IMR-90 (cell line): Measurements from ENCODE around the gene HEPACAM. TPM values are rescaled to one million over a fixed set of nuclear protein-coding genes. Genes with fewer than 3 reads are reported as not detected.

ENCODE experiments used
- ATAC-seq: fragments of 200-7000 bp; cut with Tn5 transposase; 2 replicates; pipeline ENCODE4 v1.9.1; 2020; ENCODE audit warnings: low read depth, mild to moderate bottlenecking, moderate library complexity
- BruUV-seq: library from RNA; stranded (reverse); fragments of 400-500 nt; replicated peaks from 2 replicates; lab custom pipeline; 2021; lab: Mats Ljungman, UMichigan
- CTCF ChIA-PET: fragments of 300-600 bp; formaldehyde crosslinking; extraction: SDS; loops from one replicate; lab custom pipeline; 2021; ENCODE audit warnings: antibody characterized with exemption; lab: Yijun Ruan, JAX
- POLR2A ChIA-PET: fragments of 300-600 bp; sonication (Branson Sonifier 250); formaldehyde crosslinking; loops from one replicate; lab custom pipeline; 2022; ENCODE audit warnings: antibody characterized with exemption; ENCODE audit not compliant: unreplicated experiment; lab: Charles Lee
- DNase-seq: peaks from one replicate; pipeline ENCODE4 v3.0.0; 2013
- H2AFZ ChIP-seq: replicated peaks from 2 replicates; pipeline ENCODE3; 2013; ENCODE audit warnings: low read length, mild to moderate bottlenecking; ENCODE audit not compliant: poor library complexity
- H2AK5ac ChIP-seq: 2 replicates; pipeline ENCODE4 v1.6.1; 2013; ENCODE audit warnings: low read depth, low read length, inconsistent platforms
- H2AK9ac ChIP-seq: replicated peaks from 2 replicates; pipeline ENCODE3; 2013; ENCODE audit warnings: mild to moderate bottlenecking, low read depth, low read length, moderate library complexity; ENCODE audit not compliant: poor library complexity
- H2BK120ac ChIP-seq: 2 replicates; pipeline ENCODE4 v1.6.1; 2013; ENCODE audit warnings: low read depth, low read length, inconsistent platforms
- H2BK15ac ChIP-seq: 3 replicates; pipeline ENCODE4 v1.6.1; 2013; ENCODE audit warnings: low read depth, low read length, inconsistent platforms
- H2BK20ac ChIP-seq: 2 replicates; pipeline ENCODE4 v1.6.1; 2013; ENCODE audit warnings: low read depth, mild to moderate bottlenecking, inconsistent platforms, low read length, moderate library complexity
- H2BK5ac ChIP-seq: 2 replicates; pipeline ENCODE4 v1.6.1; 2013; ENCODE audit warnings: mild to moderate bottlenecking, low read depth, low read length, inconsistent platforms; ENCODE audit not compliant: poor library complexity, severe bottlenecking
- H3K14ac ChIP-seq: replicated peaks from 2 replicates; pipeline ENCODE4 v1.6.1; 2013; ENCODE audit warnings: low read depth, low read length, inconsistent platforms
- H3K18ac ChIP-seq: 2 replicates; pipeline ENCODE4 v1.6.1; 2013; ENCODE audit warnings: low read depth, low read length, control low read depth
- H3K23ac ChIP-seq: 2 replicates; pipeline ENCODE4 v1.6.1; 2013; ENCODE audit warnings: low read depth, low read length, inconsistent platforms
- H3K27ac ChIP-seq: 2 replicates; pipeline ENCODE4 v1.5.1; 2013; ENCODE audit warnings: mild to moderate bottlenecking, control low read depth, low read length; ENCODE audit not compliant: insufficient read depth
- H3K27me3 ChIP-seq: 2 replicates; pipeline ENCODE4 v1.6.1; 2013; ENCODE audit warnings: low read length; ENCODE audit not compliant: control insufficient read depth, insufficient read depth
- H3K36me3 ChIP-seq: 2 replicates; pipeline ENCODE4 v1.6.1; 2013; ENCODE audit warnings: low read length, mixed read lengths; ENCODE audit not compliant: control insufficient read depth, insufficient read depth
- H3K4ac ChIP-seq: 2 replicates; pipeline ENCODE4 v1.6.1; 2013; ENCODE audit warnings: low read depth, low read length, inconsistent platforms
- H3K4me1 ChIP-seq: 2 replicates; pipeline ENCODE4 v1.6.1; 2013; ENCODE audit warnings: low read length, mixed read lengths; ENCODE audit not compliant: control insufficient read depth, insufficient read depth
- H3K4me2 ChIP-seq: 2 replicates; pipeline ENCODE4 v1.6.1; 2013; ENCODE audit warnings: low read depth, mild to moderate bottlenecking, control low read depth, low read length, moderate library complexity
- H3K4me3 ChIP-seq: 2 replicates; pipeline ENCODE4 v1.5.1; 2013; ENCODE audit warnings: low read depth, mild to moderate bottlenecking, control low read depth, low read length, moderate library complexity; ENCODE audit not compliant: insufficient read depth
- H3K56ac ChIP-seq: 2 replicates; pipeline ENCODE4 v1.6.1; 2013; ENCODE audit warnings: low read length, inconsistent platforms; ENCODE audit not compliant: insufficient read depth; ENCODE audit errors: extremely low read depth
- H3K79me1 ChIP-seq, 2 experiments: 2 replicates each; pipeline ENCODE4 v1.6.1; 2013; ENCODE audit warnings: low read length in 2 of 2, inconsistent platforms in 1 of 2, low read depth in 1 of 2
- H3K9ac ChIP-seq: 2 replicates; pipeline ENCODE4 v1.6.1; 2013; ENCODE audit warnings: low read depth, low read length, control low read depth
- H3K9me1 ChIP-seq: 2 replicates; pipeline ENCODE4 v1.6.1; 2013; ENCODE audit warnings: low read length, inconsistent platforms; ENCODE audit not compliant: insufficient read depth
- H3K9me3 ChIP-seq: 2 replicates; pipeline ENCODE4 v1.6.1; 2013; ENCODE audit warnings: low read length; ENCODE audit not compliant: control insufficient read depth, insufficient read depth
- H4K20me1 ChIP-seq: 2 replicates; pipeline ENCODE4 v1.6.1; 2013; ENCODE audit warnings: low read length, inconsistent platforms; ENCODE audit not compliant: insufficient read depth
- H4K5ac ChIP-seq: 2 replicates; pipeline ENCODE4 v1.6.1; 2013; ENCODE audit warnings: mild to moderate bottlenecking, low read depth, low read length, control low read depth
- H4K8ac ChIP-seq, 2 experiments: 2 replicates each; pipeline ENCODE4 v1.6.1; 2013; ENCODE audit warnings: low read depth in 2 of 2, low read length in 2 of 2, control low read depth in 1 of 2, inconsistent platforms in 1 of 2
- H4K91ac ChIP-seq: 2 replicates; pipeline ENCODE4 v1.6.1; 2013; ENCODE audit warnings: low read depth, low read length, inconsistent platforms; ENCODE audit not compliant: insufficient read depth
- BHLHE40 ChIP-seq: fragments of 150-350 bp; IDR thresholded peaks from 2 replicates; pipeline ENCODE4 v1.6.1; 2016; ENCODE audit warnings: mild to moderate bottlenecking, low read depth, low read length
- CEBPB ChIP-seq: IDR thresholded peaks from 2 replicates; pipeline ENCODE4 v1.6.1; 2012; ENCODE audit warnings: low read depth, low read length, improper control_type of control experiment
- CHD1 ChIP-seq: IDR thresholded peaks from 2 replicates; pipeline ENCODE4 v1.6.1; 2012; ENCODE audit warnings: low read depth, low read length, improper control_type of control experiment
- FOS ChIP-seq: fragments of 150-350 bp; IDR thresholded peaks from 2 replicates; pipeline ENCODE4 v1.6.1; 2016; ENCODE audit warnings: low read depth, low read length
- MAFK ChIP-seq: IDR thresholded peaks from 2 replicates; pipeline ENCODE4 v1.6.1; 2012; ENCODE audit warnings: low read depth, low read length, improper control_type of control experiment
- MXI1 ChIP-seq: IDR thresholded peaks from 2 replicates; pipeline ENCODE4 v1.6.1; 2012; ENCODE audit warnings: low read depth, mild to moderate bottlenecking, low read length, moderate library complexity, borderline replicate concordance
- NFE2L2 ChIP-seq: fragments of 150-350 bp; IDR thresholded peaks from 2 replicates; pipeline ENCODE4 v1.6.1; 2016; ENCODE audit warnings: low read depth, mild to moderate bottlenecking, low read length
- RAD21 ChIP-seq: IDR thresholded peaks from 2 replicates; pipeline ENCODE4 v1.6.1; 2012; ENCODE audit warnings: low read length, improper control_type of control experiment
- RCOR1 ChIP-seq: IDR thresholded peaks from 2 replicates; pipeline ENCODE4 v1.6.1; 2012; ENCODE audit warnings: mild to moderate bottlenecking, low read length, improper control_type of control experiment; ENCODE audit not compliant: insufficient replicate concordance
- RFX5 ChIP-seq: IDR thresholded peaks from 2 replicates; pipeline ENCODE4 v1.8.0; 2012; ENCODE audit warnings: low read depth, mild to moderate bottlenecking, low read length, moderate library complexity
- SMC3 ChIP-seq: fragments of 150-350 bp; IDR thresholded peaks from 2 replicates; pipeline ENCODE4 v1.6.1; 2016; ENCODE audit warnings: low read depth, mild to moderate bottlenecking, antibody characterized with exemption, low read length, moderate library complexity
- WGBS, 2 experiments: methylation state at CpG; one replicate each; pipeline versions ENCODE4 v1.1.5 to v1.1.7; 2013; ENCODE audit warnings: missing lambda C conversion rate in 2 of 2; ENCODE audit not compliant: insufficient read length in 1 of 2; ENCODE audit errors: extremely low coverage in 2 of 2; 5-methylcytosine and 5-hydroxymethylcytosine counted together
- dilution Hi-C: fragments of 300-500 bp; cut with HindIII; formaldehyde crosslinking; loops from one replicate; pipeline ENCODE4 v1.14.3; 2018; ENCODE audit warnings: low sequenced_read_pairs; ENCODE audit not compliant: unreplicated experiment
- in situ Hi-C: fragments of 300-500 bp; cut with MboI; formaldehyde crosslinking; loops from 3 replicates; pipeline ENCODE4 v1.14.3; 2019; ENCODE audit warnings: low sequenced_read_pairs, inconsistent platforms, mixed read lengths
- intact Hi-C: fragments of 100-400 bp; cut with micrococcal nuclease; formaldehyde crosslinking; loops from 2 replicates; pipeline ENCODE4 v1.10.0; 2022
- polyA plus RNA-seq, 3 experiments: library from polyadenylated mRNA; depleted of rRNA; stranded (reverse); fragments of >200 nt; gene quantifications; 2 replicates each; pipeline ENCODE4 v1.2.3, GENCODE V29; 2012; ENCODE audit warnings: low replicate concordance in 1 of 3
- total RNA-seq: library from RNA; depleted of rRNA; stranded (reverse); fragments of >200 nt; gene quantifications from 2 replicates; pipeline ENCODE4 v1.2.3, GENCODE V29; 2012
- TF ChIP-seq, protein P1 (sequence below): conservative IDR thresholded peaks from 2 replicates; pipeline ENCODE4 v1.5.1; 2012; ENCODE audit warnings: mild to moderate bottlenecking, low read depth, low read length, improper control_type of control experiment
- TF ChIP-seq, protein P2 (sequence below): fragments of 150-350 bp; IDR thresholded peaks from 2 replicates; pipeline ENCODE4 v1.6.1; 2016; ENCODE audit warnings: low read depth, mild to moderate bottlenecking, low read length, moderate library complexity, borderline replicate concordance

The HEPACAM gene
- total and polyA plus RNA-seq, 2 of the 4 experiments (the other 2 are of a cell fraction): 0.09 to 0.18 TPM

DNA sequence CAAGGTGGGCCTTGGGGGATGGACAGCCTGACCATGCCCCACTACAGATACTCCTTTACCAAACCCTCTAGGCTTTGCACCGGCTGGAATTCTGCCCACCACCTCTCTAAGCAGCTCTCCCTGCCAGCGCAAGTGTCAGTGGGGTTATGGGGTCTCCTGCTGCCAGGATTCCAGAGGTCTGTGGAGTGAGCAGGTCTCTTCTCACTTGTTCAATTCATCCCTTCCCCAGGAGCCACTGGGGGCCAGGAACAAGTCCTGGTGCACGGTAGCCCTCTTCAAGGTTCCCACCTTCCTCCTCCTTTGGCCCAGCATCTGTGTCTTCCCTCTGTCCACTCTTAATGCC, 48.6 kb upstream of the HEPACAM start:
- no peak overlapping the region for H3K14ac ChIP-seq
- H3K27ac ChIP-seq: no peak overlapping the region
- H3K18ac ChIP-seq: no peak overlapping the region
- H2BK20ac ChIP-seq: no peak overlapping the region
- no peak for DNase-seq
- no CpG with 5 or more reads among the region's 3 CpGs for WGBS, 2 experiments
- H4K5ac ChIP-seq: no peak overlapping the region
- no peak overlapping the region for H2BK5ac ChIP-seq
- no TSS peak for BruUV-seq
- peaks cover 2% of the 10 kb centered on the region for H3K9me3 ChIP-seq
- intact Hi-C loops: no loop called here
- no peak overlapping the region for H2BK15ac ChIP-seq
- in situ Hi-C loops: no loop called here
- no peak for ATAC-seq
- ChIA-PET CTCF (no interaction called here), POLR2A (no interaction called here)
- dilution Hi-C loops: no loop called here
- no peak overlapping the region for H2BK120ac ChIP-seq
- no peaks in the 10 kb centered on the region for H3K27me3 ChIP-seq
- no peak overlapping the region for H4K8ac ChIP-seq
- no peaks in the 10 kb centered on the region for H4K20me1 ChIP-seq
- H3K4me2 ChIP-seq: no peak overlapping the region
- no peaks in the 10 kb centered on the region; the same call in 1 of the 2 replicates for H3K36me3 ChIP-seq
- H3K56ac ChIP-seq: no peak overlapping the region
- H3K79me1 ChIP-seq: no peaks in the 10 kb centered on the region
- no peak for TF ChIP-seq BHLHE40
- TF ChIP-seq MXI1: no peak
- TF ChIP-seq FOS: no peak
- TF ChIP-seq, protein P1, sequence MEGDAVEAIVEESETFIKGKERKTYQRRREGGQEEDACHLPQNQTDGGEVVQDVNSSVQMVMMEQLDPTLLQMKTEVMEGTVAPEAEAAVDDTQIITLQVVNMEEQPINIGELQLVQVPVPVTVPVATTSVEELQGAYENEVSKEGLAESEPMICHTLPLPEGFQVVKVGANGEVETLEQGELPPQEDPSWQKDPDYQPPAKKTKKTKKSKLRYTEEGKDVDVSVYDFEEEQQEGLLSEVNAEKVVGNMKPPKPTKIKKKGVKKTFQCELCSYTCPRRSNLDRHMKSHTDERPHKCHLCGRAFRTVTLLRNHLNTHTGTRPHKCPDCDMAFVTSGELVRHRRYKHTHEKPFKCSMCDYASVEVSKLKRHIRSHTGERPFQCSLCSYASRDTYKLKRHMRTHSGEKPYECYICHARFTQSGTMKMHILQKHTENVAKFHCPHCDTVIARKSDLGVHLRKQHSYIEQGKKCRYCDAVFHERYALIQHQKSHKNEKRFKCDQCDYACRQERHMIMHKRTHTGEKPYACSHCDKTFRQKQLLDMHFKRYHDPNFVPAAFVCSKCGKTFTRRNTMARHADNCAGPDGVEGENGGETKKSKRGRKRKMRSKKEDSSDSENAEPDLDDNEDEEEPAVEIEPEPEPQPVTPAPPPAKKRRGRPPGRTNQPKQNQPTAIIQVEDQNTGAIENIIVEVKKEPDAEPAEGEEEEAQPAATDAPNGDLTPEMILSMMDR: no peak
- no peak for TF ChIP-seq RAD21
- no peak for TF ChIP-seq SMC3
- no peak for TF ChIP-seq RCOR1
- TF ChIP-seq RFX5: no peak
- no peak for TF ChIP-seq CHD1
- no peak for TF ChIP-seq NFE2L2
- no peak for TF ChIP-seq CEBPB
- TF ChIP-seq, protein P2, sequence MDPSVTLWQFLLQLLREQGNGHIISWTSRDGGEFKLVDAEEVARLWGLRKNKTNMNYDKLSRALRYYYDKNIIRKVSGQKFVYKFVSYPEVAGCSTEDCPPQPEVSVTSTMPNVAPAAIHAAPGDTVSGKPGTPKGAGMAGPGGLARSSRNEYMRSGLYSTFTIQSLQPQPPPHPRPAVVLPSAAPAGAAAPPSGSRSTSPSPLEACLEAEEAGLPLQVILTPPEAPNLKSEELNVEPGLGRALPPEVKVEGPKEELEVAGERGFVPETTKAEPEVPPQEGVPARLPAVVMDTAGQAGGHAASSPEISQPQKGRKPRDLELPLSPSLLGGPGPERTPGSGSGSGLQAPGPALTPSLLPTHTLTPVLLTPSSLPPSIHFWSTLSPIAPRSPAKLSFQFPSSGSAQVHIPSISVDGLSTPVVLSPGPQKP: no peak
- TF ChIP-seq MAFK: no peak
- no peak overlapping the region for H3K4ac ChIP-seq
- H3K4me1 ChIP-seq: no peaks in the 10 kb centered on the region
- H2AK5ac ChIP-seq: no peak overlapping the region
- H3K4me3 ChIP-seq: no peak overlapping the region
- H4K91ac ChIP-seq: no peak overlapping the region
- H3K23ac ChIP-seq: no peak overlapping the region
- H3K9me1 ChIP-seq: 0 out of 2 replicates have a peak, but pooled peaks cover 3% of the 10 kb centered on the region
- H2AFZ ChIP-seq: no peak overlapping the region
- H2AK9ac ChIP-seq: no peak overlapping the region
- no peak overlapping the region for H3K9ac ChIP-seq
